Measurements from ENCODE around the gene MGAT5. TPM values are rescaled to one million over a fixed set of nuclear protein-coding genes. Genes with fewer than 3 reads are reported as not detected.

The MGAT5 gene
- total and polyA plus RNA-seq, 4 donors, result 3.6 to 53.7 (median 31.3) TPM

GRCh38 chr2:134479696-134480330 is 225.9 kb downstream of the MGAT5 start:
- Histone ChIP-seq H3K27me3 (ENCODE audit: control insufficient read depth in 3 of 3, insufficient read depth in 3 of 3, low read length in 2 of 3) (no peaks in the 10 kb centered on the region), H3K4me3 (no peak overlapping the region), H3K27ac (ENCODE audit: low read depth in 1 of 2, low read length in 1 of 2) (no peak overlapping the region), H3K4me1 (ENCODE audit: control insufficient read depth in 5 of 5, insufficient read depth in 5 of 5, low read length in 5 of 5) (no peaks in the 10 kb centered on the region), H3K36me3 (ENCODE audit: control insufficient read depth in 4 of 4, insufficient read depth in 4 of 4, low read length in 4 of 4) (no peaks in the 10 kb centered on the region), H3K9me3 (ENCODE audit: control insufficient read depth in 4 of 4, insufficient read depth in 3 of 4, low read length in 3 of 4) (peaks cover 0 to 4% (median 0%) of the 10 kb centered on the region in 4 donors), H3K9ac (ENCODE audit: insufficient read depth in 1 of 2, low read length in 2 of 2) (no peak overlapping the region)
- ATAC-seq (ENCODE audit: insufficient read depth, low FRiP score) (no peak), DNase-seq (no peak)
- WGBS, 2 donors, result 90 to 93% methylated on average over 4 of the region's 4 CpGs
- TF ChIP-seq, protein P1, sequence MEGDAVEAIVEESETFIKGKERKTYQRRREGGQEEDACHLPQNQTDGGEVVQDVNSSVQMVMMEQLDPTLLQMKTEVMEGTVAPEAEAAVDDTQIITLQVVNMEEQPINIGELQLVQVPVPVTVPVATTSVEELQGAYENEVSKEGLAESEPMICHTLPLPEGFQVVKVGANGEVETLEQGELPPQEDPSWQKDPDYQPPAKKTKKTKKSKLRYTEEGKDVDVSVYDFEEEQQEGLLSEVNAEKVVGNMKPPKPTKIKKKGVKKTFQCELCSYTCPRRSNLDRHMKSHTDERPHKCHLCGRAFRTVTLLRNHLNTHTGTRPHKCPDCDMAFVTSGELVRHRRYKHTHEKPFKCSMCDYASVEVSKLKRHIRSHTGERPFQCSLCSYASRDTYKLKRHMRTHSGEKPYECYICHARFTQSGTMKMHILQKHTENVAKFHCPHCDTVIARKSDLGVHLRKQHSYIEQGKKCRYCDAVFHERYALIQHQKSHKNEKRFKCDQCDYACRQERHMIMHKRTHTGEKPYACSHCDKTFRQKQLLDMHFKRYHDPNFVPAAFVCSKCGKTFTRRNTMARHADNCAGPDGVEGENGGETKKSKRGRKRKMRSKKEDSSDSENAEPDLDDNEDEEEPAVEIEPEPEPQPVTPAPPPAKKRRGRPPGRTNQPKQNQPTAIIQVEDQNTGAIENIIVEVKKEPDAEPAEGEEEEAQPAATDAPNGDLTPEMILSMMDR (IDR thresholded peaks at IDR 0.05; ENCODE audit: control extremely low read depth, extremely low read depth), result no peak

DNA sequence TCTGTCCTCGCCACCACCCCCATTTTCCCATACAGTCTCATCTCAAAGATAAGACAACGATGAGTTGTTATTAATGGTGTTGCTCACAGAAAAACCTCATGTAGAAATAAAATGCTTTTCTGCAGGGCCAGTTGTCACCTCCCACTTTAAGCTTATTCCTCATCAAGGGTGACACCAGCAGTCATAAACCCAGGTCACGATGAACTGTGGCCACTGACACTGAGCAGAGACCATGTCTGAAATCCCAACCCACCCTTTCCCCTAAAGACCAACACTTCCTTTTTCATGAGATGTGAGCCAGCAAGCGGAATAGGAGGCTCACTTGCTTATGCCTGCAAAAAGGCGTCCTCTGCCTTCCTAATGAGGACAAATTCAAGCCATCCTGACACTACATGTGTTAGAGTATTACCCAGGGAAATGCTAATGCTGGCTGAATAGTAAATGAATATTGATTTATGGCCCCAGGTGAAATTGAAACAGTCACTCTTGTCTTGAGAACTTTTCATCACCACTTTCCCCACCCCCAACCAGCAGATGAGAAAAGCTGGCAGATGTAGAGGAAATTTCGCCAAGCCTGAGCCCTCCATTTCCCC is 228.4 kb downstream of the MGAT5 start:
- Histone ChIP-seq H3K27ac (ENCODE audit: low read depth in 1 of 2, low read length in 1 of 2) (no peak overlapping the region), H3K9ac (ENCODE audit: insufficient read depth in 1 of 2, low read length in 2 of 2) (no peak overlapping the region), H3K4me3 (no peak overlapping the region), H3K4me1 (ENCODE audit: control insufficient read depth in 5 of 5, insufficient read depth in 5 of 5, low read length in 5 of 5) (no peaks in the 10 kb centered on the region), H3K36me3 (ENCODE audit: control insufficient read depth in 4 of 4, insufficient read depth in 4 of 4, low read length in 4 of 4) (no peaks in the 10 kb centered on the region), H3K27me3 (ENCODE audit: control insufficient read depth in 3 of 3, insufficient read depth in 3 of 3, low read length in 2 of 3) (no peaks in the 10 kb centered on the region), H3K9me3 (ENCODE audit: control insufficient read depth in 4 of 4, insufficient read depth in 3 of 4, low read length in 3 of 4) (peaks cover 0 to 4% (median 0%) of the 10 kb centered on the region in 4 donors)
- ATAC-seq (ENCODE audit: insufficient read depth, low FRiP score) (no peak), DNase-seq (no peak)
- WGBS, 2 donors, result 85 to 90% methylated on average over 6 of the region's 6 CpGs
- TF ChIP-seq, protein P1 (IDR thresholded peaks at IDR 0.05; ENCODE audit: control extremely low read depth, extremely low read depth), result no peak

GRCh38 chr2:134482766-134483340 is 229.0 kb downstream of the MGAT5 start:
- 82 to 94% methylated on average over 15 of the region's 15 CpGs for WGBS, 2 donors

More at GRCh38 chr2:134482766-134483340, 229.0 kb downstream of the MGAT5 start:
- ATAC-seq (ENCODE audit: insufficient read depth, low FRiP score) (no peak), DNase-seq (no peak)
- H3K9me3 ChIP-seq (ENCODE audit: control insufficient read depth in 4 of 4, insufficient read depth in 3 of 4, low read length in 3 of 4), result peaks cover 0 to 4% (median 0%) of the 10 kb centered on the region in 4 donors
- H3K36me3 ChIP-seq (ENCODE audit: control insufficient read depth in 4 of 4, insufficient read depth in 4 of 4, low read length in 4 of 4), result no peaks in the 10 kb centered on the region
- no peak overlapping the region for H3K27ac ChIP-seq (ENCODE audit: low read depth in 1 of 2, low read length in 1 of 2)
- TF ChIP-seq, protein P1 (IDR thresholded peaks at IDR 0.05; ENCODE audit: control extremely low read depth, extremely low read depth), result no peak
- H3K9ac ChIP-seq (ENCODE audit: insufficient read depth in 1 of 2, low read length in 2 of 2), result no peak overlapping the region
- H3K4me3 ChIP-seq, result no peak overlapping the region
- no peaks in the 10 kb centered on the region for H3K27me3 ChIP-seq (ENCODE audit: control insufficient read depth in 3 of 3, insufficient read depth in 3 of 3, low read length in 2 of 3)
- no peaks in the 10 kb centered on the region for H3K4me1 ChIP-seq (ENCODE audit: control insufficient read depth in 5 of 5, insufficient read depth in 5 of 5, low read length in 5 of 5)
